CD14-positive monocyte (primary cell): ENCODE data around the gene DRD2. TPM values are rescaled to one million over a fixed set of nuclear protein-coding genes. Genes with fewer than 3 reads are reported as not detected.

Experiments used
- DNase-seq, 3 donors: peaks; one replicate each; pipeline ENCODE4 v3.0.0-alpha.2; 2011 to 2022
- H2AFZ ChIP-seq: 2 replicates; pipeline ENCODE4 v1.6.0; 2012; ENCODE audit warnings: mild to moderate bottlenecking, low read depth, low read length, inconsistent platforms; ENCODE audit not compliant: insufficient read depth, poor library complexity, severe bottlenecking
- H3K27ac ChIP-seq, 2 donors: 1 replicate in 1 of 2; 2 replicates in 1 of 2; pipeline ENCODE4 v1.5.1; 2012 to 2013; ENCODE audit warnings: low read length in 2 of 2, control low read depth in 1 of 2, inconsistent platforms in 1 of 2, low read depth in 1 of 2, mild to moderate bottlenecking in 1 of 2
- H3K27me3 ChIP-seq, 2 donors: one replicate each; pipeline versions ENCODE4 v1.6.0 to v1.6.1; 2011 to 2013; ENCODE audit warnings: low read length in 2 of 2; ENCODE audit not compliant: control insufficient read depth in 2 of 2, insufficient read depth in 2 of 2
- H3K36me3 ChIP-seq, 2 donors: replicated peaks in 1 of 2; 1 replicate in 1 of 2; 2 replicates in 1 of 2; pipeline versions ENCODE4 v1.5.1 to v1.6.1; 2012 to 2013; ENCODE audit warnings: low read length in 2 of 2, control low read depth in 1 of 2, inconsistent platforms in 1 of 2, mild to moderate bottlenecking in 1 of 2; ENCODE audit not compliant: insufficient read depth in 2 of 2, control insufficient read depth in 1 of 2
- H3K4me1 ChIP-seq, 2 donors: 1 replicate in 1 of 2; 2 replicates in 1 of 2; pipeline versions ENCODE4 v1.5.1 to v1.6.1; 2012 to 2013; ENCODE audit warnings: low read length in 2 of 2, control low read depth in 1 of 2, inconsistent platforms in 1 of 2, mild to moderate bottlenecking in 1 of 2, moderate library complexity in 1 of 2; ENCODE audit not compliant: insufficient read depth in 2 of 2, control insufficient read depth in 1 of 2
- H3K4me2 ChIP-seq: replicated peaks from 2 replicates; pipeline ENCODE3; 2012; ENCODE audit warnings: low read length, moderate library complexity, mild to moderate bottlenecking; ENCODE audit not compliant: poor library complexity, severe bottlenecking; ENCODE audit errors: extremely low read depth
- H3K4me3 ChIP-seq, 3 experiments: fragments of 200-600 bp in 1 of 3; sonication (generic) in 1 of 3; replicated peaks in 1 of 3; 1 replicate in 2 of 3; 2 replicates in 1 of 3; pipeline ENCODE4 v1.5.1; 2011 to 2013; ENCODE audit warnings: low read length in 3 of 3, mild to moderate bottlenecking in 3 of 3, control low read depth in 2 of 3, low read depth in 2 of 3, inconsistent platforms in 1 of 3, moderate library complexity in 1 of 3
- H3K79me2 ChIP-seq: 2 replicates; pipeline ENCODE4 v1.6.0; 2012; ENCODE audit warnings: mild to moderate bottlenecking, control low read depth, inconsistent platforms, low read length, moderate library complexity; ENCODE audit not compliant: insufficient read depth
- H3K9ac ChIP-seq: 2 replicates; pipeline ENCODE4 v1.6.0; 2017; ENCODE audit warnings: low read length, mild to moderate bottlenecking; ENCODE audit not compliant: insufficient read depth, poor library complexity, severe bottlenecking
- H3K9me3 ChIP-seq, 2 donors: replicated peaks in 1 of 2; 1 replicate in 1 of 2; 2 replicates in 1 of 2; pipeline versions ENCODE4 v1.5.1 to v1.6.1; 2012 to 2013; ENCODE audit warnings: low read length in 2 of 2, control low read depth in 1 of 2; ENCODE audit not compliant: control insufficient read depth in 1 of 2, insufficient read depth in 1 of 2
- H4K20me1 ChIP-seq: 2 replicates; pipeline ENCODE4 v1.6.0; 2012; ENCODE audit warnings: mild to moderate bottlenecking, low read length, control low read depth, moderate library complexity; ENCODE audit not compliant: insufficient read depth
- H3K27ac Mint-ChIP-seq, 7 donors: one replicate each; pipeline ENCODE4 v1.8.0; 2020; ENCODE audit warnings: mild to moderate bottlenecking in 7 of 7, mixed read lengths in 7 of 7, moderate library complexity in 6 of 7, inconsistent platforms in 2 of 7
- H3K27me3 Mint-ChIP-seq, 3 donors: one replicate each; pipeline ENCODE4 v1.8.0; 2021 to 2022; ENCODE audit warnings: low read depth in 3 of 3, mild to moderate bottlenecking in 3 of 3, mixed read lengths in 3 of 3, moderate library complexity in 3 of 3, inconsistent platforms in 1 of 3
- H3K36me3 Mint-ChIP-seq, 2 donors: one replicate each; pipeline ENCODE4 v1.8.0; 2020; ENCODE audit warnings: mixed read lengths in 2 of 2, inconsistent platforms in 1 of 2, mild to moderate bottlenecking in 1 of 2
- H3K4me1 Mint-ChIP-seq: one replicate; pipeline ENCODE4 v1.8.0; 2020; ENCODE audit warnings: mild to moderate bottlenecking, mixed read lengths
- H3K4me3 Mint-ChIP-seq, 2 donors: one replicate each; pipeline ENCODE4 v1.8.0; 2020; ENCODE audit warnings: mild to moderate bottlenecking in 2 of 2, mixed read lengths in 2 of 2, moderate library complexity in 1 of 2
- H3K9me3 Mint-ChIP-seq, 7 donors: one replicate each; pipeline ENCODE4 v1.8.0; 2020 to 2022; ENCODE audit warnings: mixed read lengths in 7 of 7, mild to moderate bottlenecking in 6 of 7, moderate library complexity in 6 of 7, inconsistent platforms in 2 of 7
- WGBS: methylation state at CpG from one replicate; pipeline ENCODE4 v1.1.5; 2013; ENCODE audit warnings: missing lambda C conversion rate; ENCODE audit not compliant: insufficient coverage; 5-methylcytosine and 5-hydroxymethylcytosine counted together
- intact Hi-C, 2 donors: fragments of 100-400 bp; cut with micrococcal nuclease; formaldehyde crosslinking; loops; one replicate each; pipeline versions ENCODE4 v1.15.0 to v1.15.1; 2023
- polyA plus RNA-seq, 3 donors: library from polyadenylated mRNA; depleted of rRNA in 1 of 3; unstranded in 2 of 3; stranded (reverse) in 1 of 3; fragments of 300-500 nt in 2 of 3; fragments of >200 nt in 1 of 3; fragmentation: Illumina TruSeq in 2 of 3; gene quantifications; 1 replicate in 2 of 3; 2 replicates in 1 of 3; pipeline ENCODE4 v1.2.3, GENCODE V29; 2012 to 2021
- TF ChIP-seq, protein P1 (sequence below): fragments of 200-600 bp; IDR thresholded peaks from one replicate; pipeline ENCODE4 v1.8.0; 2022; ENCODE audit warnings: antibody characterized with exemption, mild to moderate bottlenecking

The DRD2 gene
- polyA plus RNA-seq, 3 donors, result not detected

DNA sequence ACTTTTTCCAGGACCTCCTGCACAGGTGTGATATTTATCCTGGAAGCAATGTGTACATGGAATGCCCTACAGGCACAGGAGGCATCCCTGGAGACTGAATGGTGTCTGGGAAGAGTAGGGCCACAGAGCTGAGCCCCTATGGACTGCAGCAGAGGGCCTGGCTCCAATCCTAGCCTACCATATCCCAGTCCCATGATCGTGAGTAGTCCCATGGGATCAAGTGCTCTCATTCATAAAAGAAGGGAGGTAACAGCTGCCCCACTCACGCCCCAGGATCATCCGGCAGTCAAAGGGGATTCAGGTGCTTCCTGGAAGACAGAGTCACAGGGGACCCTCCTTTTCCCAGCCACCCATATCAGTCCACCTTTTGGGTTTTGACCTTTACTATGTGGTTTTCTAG lies 63.7 kb downstream of the DRD2 start:
- Mint-ChIP-seq H3K4me1 (no peaks in the 10 kb centered on the region), H3K4me3 (no peak overlapping the region), H3K9me3 (peaks cover 0 to 12% (median 0%) of the 10 kb centered on the region in 7 donors), H3K36me3 (no peaks in the 10 kb centered on the region), H3K27me3 (peaks cover 3 to 8% (median 5%) of the 10 kb centered on the region in 3 donors), H3K27ac (no peak overlapping the region)
- no peaks in the 10 kb centered on the region for H3K36me3 ChIP-seq
- H3K4me1 ChIP-seq, result no peaks in the 10 kb centered on the region
- H3K27me3 ChIP-seq, result no peaks in the 10 kb centered on the region
- H4K20me1 ChIP-seq, result no peaks in the 10 kb centered on the region
- no peaks in the 10 kb centered on the region for H3K9me3 ChIP-seq
- H3K9ac ChIP-seq, result no peak overlapping the region
- no peak overlapping the region for H3K4me2 ChIP-seq
- intact Hi-C loops, result no loop called here
- no peaks in the 10 kb centered on the region for H3K79me2 ChIP-seq
- H3K4me3 ChIP-seq, result no peak overlapping the region
- no peak for DNase-seq
- no peak overlapping the region for H3K27ac ChIP-seq
- TF ChIP-seq, protein P1, sequence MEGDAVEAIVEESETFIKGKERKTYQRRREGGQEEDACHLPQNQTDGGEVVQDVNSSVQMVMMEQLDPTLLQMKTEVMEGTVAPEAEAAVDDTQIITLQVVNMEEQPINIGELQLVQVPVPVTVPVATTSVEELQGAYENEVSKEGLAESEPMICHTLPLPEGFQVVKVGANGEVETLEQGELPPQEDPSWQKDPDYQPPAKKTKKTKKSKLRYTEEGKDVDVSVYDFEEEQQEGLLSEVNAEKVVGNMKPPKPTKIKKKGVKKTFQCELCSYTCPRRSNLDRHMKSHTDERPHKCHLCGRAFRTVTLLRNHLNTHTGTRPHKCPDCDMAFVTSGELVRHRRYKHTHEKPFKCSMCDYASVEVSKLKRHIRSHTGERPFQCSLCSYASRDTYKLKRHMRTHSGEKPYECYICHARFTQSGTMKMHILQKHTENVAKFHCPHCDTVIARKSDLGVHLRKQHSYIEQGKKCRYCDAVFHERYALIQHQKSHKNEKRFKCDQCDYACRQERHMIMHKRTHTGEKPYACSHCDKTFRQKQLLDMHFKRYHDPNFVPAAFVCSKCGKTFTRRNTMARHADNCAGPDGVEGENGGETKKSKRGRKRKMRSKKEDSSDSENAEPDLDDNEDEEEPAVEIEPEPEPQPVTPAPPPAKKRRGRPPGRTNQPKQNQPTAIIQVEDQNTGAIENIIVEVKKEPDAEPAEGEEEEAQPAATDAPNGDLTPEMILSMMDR, result no peak
- no peak overlapping the region for H2AFZ ChIP-seq
- WGBS, result 100% methylated on average over 1 of the region's 3 CpGs

DNA sequence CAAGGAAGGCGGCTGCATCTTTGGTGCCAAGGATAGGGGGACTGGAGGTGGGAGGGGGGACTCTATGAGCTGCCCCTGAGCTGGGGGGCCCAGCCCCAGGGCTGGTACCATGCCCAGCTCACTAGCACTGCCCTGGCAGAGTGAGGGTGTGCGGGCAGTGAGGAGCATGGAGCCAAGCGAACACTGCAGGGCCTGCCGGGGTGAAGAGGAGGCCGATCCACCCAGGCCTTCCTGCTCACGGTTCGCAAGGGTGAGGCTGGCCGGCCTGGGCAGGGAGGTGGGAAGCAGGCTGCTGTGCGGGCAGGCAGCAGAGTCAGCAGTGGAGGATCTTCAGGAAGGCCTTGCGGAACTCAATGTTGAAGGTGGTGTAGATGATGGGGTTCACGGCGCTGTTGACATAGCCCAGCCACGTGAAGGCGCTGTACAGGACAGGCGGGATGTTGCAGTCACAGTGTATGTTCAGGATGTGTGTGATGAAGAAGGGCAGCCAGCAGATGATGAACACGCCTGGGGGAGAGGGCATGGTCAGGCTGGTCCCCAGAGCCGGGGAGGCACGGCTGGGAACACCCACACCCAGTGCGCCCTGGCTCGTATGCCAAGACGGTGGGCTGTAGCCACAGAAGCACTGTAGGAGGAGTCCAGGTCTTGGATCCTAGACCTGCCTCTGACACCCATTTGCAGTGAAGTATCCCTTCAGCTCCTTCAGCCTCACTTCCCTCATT lies 64.6 kb downstream of the DRD2 start:
- DNase-seq, result no peak

More for the DNA sequence above, 64.6 kb downstream of the DRD2 start:
- Mint-ChIP-seq H3K4me3 (no peak overlapping the region), H3K9me3 (peaks cover 0 to 12% (median 0%) of the 10 kb centered on the region in 7 donors), H3K36me3 (no peaks in the 10 kb centered on the region), H3K27me3 (peaks cover 3 to 8% (median 5%) of the 10 kb centered on the region in 3 donors), H3K27ac (no peak overlapping the region), H3K4me1 (no peaks in the 10 kb centered on the region)
- no peaks in the 10 kb centered on the region for H4K20me1 ChIP-seq
- H3K4me2 ChIP-seq, result no peak overlapping the region
- TF ChIP-seq, protein P1, result no peak
- H3K4me3 ChIP-seq, result no peak overlapping the region
- H3K4me1 ChIP-seq, result no peaks in the 10 kb centered on the region
- H3K9ac ChIP-seq, result no peak overlapping the region
- no peaks in the 10 kb centered on the region for H3K79me2 ChIP-seq
- H3K9me3 ChIP-seq, result no peaks in the 10 kb centered on the region
- no peaks in the 10 kb centered on the region for H3K27me3 ChIP-seq
- no peak overlapping the region for H3K27ac ChIP-seq
- no peak overlapping the region for H2AFZ ChIP-seq
- no peaks in the 10 kb centered on the region for H3K36me3 ChIP-seq
- WGBS, result 90% methylated on average over 17 of the region's 21 CpGs
- intact Hi-C loops, result no loop called here
